Chondrocyte (in vitro differentiated cells): ENCODE measurements around the gene NRXN2. TPM values are rescaled to one million over a fixed set of nuclear protein-coding genes. Genes with fewer than 3 reads are reported as not detected.
"Not testable (repeated sequence)": the region's sequence is repeated elsewhere in the genome, so short reads cannot be mapped to it uniquely, and the experiment has no call there.

Experiments
- DNase-seq: peaks from one replicate; pipeline ENCODE4 v3.0.0; 2021; ENCODE audit warnings: mixed read lengths, low spot score
- H3K27ac Mint-ChIP-seq: one replicate; pipeline ENCODE4 v1.8.0; 2021; ENCODE audit warnings: mild to moderate bottlenecking, moderate library complexity, mixed read lengths; ENCODE audit not compliant: unreplicated experiment
- H3K27me3 Mint-ChIP-seq: 2 replicates; pipeline ENCODE4 v1.8.0; 2021; ENCODE audit warnings: low read depth, mixed read lengths
- H3K36me3 Mint-ChIP-seq: 2 replicates; pipeline ENCODE4 v1.8.0; 2021; ENCODE audit warnings: low read depth, mixed read lengths
- H3K4me1 Mint-ChIP-seq: 2 replicates; pipeline ENCODE4 v1.8.0; 2021; ENCODE audit warnings: low read depth, mild to moderate bottlenecking, mixed read lengths
- H3K4me3 Mint-ChIP-seq: one replicate; pipeline ENCODE4 v1.8.0; 2021; ENCODE audit warnings: mild to moderate bottlenecking, moderate library complexity, mixed read lengths; ENCODE audit not compliant: unreplicated experiment
- H3K9me3 Mint-ChIP-seq: 2 replicates; pipeline ENCODE4 v1.8.0; 2021; ENCODE audit warnings: low read depth, mixed read lengths
- CTCF ChIP-seq: fragments of 200-600 bp; sonication (generic); IDR thresholded peaks from 2 replicates; pipeline ENCODE4 v1.5.0; 2021; ENCODE audit warnings: antibody characterized with exemption, mild to moderate bottlenecking, moderate library complexity
- total RNA-seq: library from RNA; stranded (reverse); gene quantifications from 3 replicates; pipeline ENCODE4 v1.2.1, GENCODE V29; 2021

The NRXN2 gene
- total RNA-seq, 1 donor from 2014 or later, result 1.8 TPM

- no peak for TF ChIP-seq CTCF
- DNase-seq, result peak; percentile 91
- H3K9me3 Mint-ChIP-seq, result no peaks in the 10 kb centered on the region
- H3K4me1 Mint-ChIP-seq, result no peaks in the 10 kb centered on the region
- H3K27me3 Mint-ChIP-seq, result peaks cover 3% of the 10 kb centered on the region
- no peaks in the 10 kb centered on the region for H3K36me3 Mint-ChIP-seq
- no peak overlapping the region for H3K4me3 Mint-ChIP-seq
- no peak overlapping the region for H3K27ac Mint-ChIP-seq
Observed at GRCh38 chr11:64598106-64598796, 124.7 kb downstream of the NRXN2 start.

- no peak for TF ChIP-seq CTCF
- Mint-ChIP-seq H3K27me3 (peaks cover 3% of the 10 kb centered on the region), H3K4me3 (no peak overlapping the region), H3K4me1 (no peaks in the 10 kb centered on the region), H3K9me3 (no peaks in the 10 kb centered on the region), H3K36me3 (no peaks in the 10 kb centered on the region), H3K27ac (no peak overlapping the region)
- peak; percentile 85 for DNase-seq
Observed at GRCh38 chr11:64597671-64598101, 125.3 kb downstream of the NRXN2 start.

- H3K4me1 Mint-ChIP-seq, H3K36me3 Mint-ChIP-seq, H3K9me3 Mint-ChIP-seq, H3K27me3 Mint-ChIP-seq, H3K27ac Mint-ChIP-seq, DNase-seq, H3K4me3 Mint-ChIP-seq: not testable (repeated sequence)
Observed at GRCh38 chr11:64595922-64596321, 127.1 kb downstream of the NRXN2 start.

GRCh38 chr11:64594159-64594939 is 128.6 kb downstream of the NRXN2 start:
- peak; percentile 47 for DNase-seq
- Mint-ChIP-seq H3K27me3 (peaks cover 3% of the 10 kb centered on the region), H3K4me3 (no peak overlapping the region), H3K9me3 (peaks cover 2% of the 10 kb centered on the region), H3K4me1 (no peaks in the 10 kb centered on the region), H3K27ac (no peak overlapping the region), H3K36me3 (no peaks in the 10 kb centered on the region)
- TF ChIP-seq CTCF, result no peak

- peaks cover 9% of the 10 kb centered on the region for H3K9me3 Mint-ChIP-seq
- no peak for TF ChIP-seq CTCF
Observed at GRCh38 chr11:64593156-64594105, 129.6 kb downstream of the NRXN2 start.

More at GRCh38 chr11:64593156-64594105, 129.6 kb downstream of the NRXN2 start:
- peaks cover 2% of the 10 kb centered on the region for H3K36me3 Mint-ChIP-seq
- peaks cover 8% of the 10 kb centered on the region for H3K27me3 Mint-ChIP-seq
- DNase-seq, result peak; percentile 92
- no peak overlapping the region for H3K27ac Mint-ChIP-seq
- H3K4me1 Mint-ChIP-seq, result no peaks in the 10 kb centered on the region
- no peak overlapping the region for H3K4me3 Mint-ChIP-seq
